HG03103 (cell line): Measurements from ENCODE around the gene HAUS5.

Source experiments
- ATAC-seq: cut with Tn5 transposase; IDR thresholded peaks from one replicate; pipeline ENCODE4 v1.9.1; 2021; ENCODE audit warnings: low read depth; ENCODE audit not compliant: unreplicated experiment

Gene HAUS5

GRCh38 chr19:35607661-35608060, 4.9 kb upstream of the HAUS5 start:
- ATAC-seq: no peak

DNA sequence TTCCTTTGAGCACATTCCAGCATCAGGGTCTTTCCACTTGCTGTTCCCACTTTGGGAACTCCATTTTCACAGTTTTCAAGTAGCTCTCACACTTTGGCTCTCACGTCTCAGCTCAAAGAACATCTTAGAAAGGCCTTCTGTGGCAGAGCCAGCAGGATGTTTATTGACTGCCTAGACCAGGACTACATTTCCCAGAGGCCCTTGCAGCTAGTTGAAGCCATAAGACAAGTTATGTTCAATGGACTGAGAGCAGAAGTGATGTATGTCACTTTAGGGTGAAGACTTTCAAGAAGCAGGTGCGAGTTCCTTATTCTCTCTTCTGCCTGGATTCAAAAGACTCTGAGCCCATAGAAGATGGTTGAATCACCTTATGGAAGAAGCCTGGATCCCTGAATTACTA, 4.3 kb upstream of the HAUS5 start:
- no peak for ATAC-seq

- ATAC-seq: no peak
These were observed 2.6 kb upstream of the HAUS5 start for GRCh38 chr19:35609851-35610353.

GRCh38 chr19:35612224-35612558, 344 bp upstream of the HAUS5 start:
- no peak for ATAC-seq

- no peak for ATAC-seq
These were observed 1.0 kb downstream of the HAUS5 start for GRCh38 chr19:35613574-35613973.

DNA sequence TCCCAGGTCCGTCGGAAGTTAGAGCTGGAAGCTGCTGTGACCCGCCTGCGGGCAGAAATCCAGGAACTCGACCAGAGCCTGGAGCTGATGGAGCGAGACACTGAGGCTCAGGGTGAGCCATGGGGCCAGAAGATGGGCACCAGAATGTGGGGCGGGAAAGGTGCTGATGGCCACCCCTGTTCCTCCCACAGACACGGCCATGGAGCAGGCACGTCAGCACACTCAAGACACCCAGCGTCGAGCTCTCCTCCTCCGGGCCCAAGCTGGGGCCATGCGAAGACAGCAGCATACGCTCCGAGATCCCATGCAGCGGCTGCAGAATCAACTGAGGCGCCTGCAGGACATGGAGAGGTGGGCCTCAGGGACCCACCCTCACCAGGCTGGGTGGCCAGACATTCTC, 2.5 kb downstream of the HAUS5 start:
- no peak for ATAC-seq

GRCh38 chr19:35618857-35619256, 6.3 kb downstream of the HAUS5 start:
- no peak for ATAC-seq

GRCh38 chr19:35619290-35619923, 6.9 kb downstream of the HAUS5 start:
- no peak for ATAC-seq

DNA sequence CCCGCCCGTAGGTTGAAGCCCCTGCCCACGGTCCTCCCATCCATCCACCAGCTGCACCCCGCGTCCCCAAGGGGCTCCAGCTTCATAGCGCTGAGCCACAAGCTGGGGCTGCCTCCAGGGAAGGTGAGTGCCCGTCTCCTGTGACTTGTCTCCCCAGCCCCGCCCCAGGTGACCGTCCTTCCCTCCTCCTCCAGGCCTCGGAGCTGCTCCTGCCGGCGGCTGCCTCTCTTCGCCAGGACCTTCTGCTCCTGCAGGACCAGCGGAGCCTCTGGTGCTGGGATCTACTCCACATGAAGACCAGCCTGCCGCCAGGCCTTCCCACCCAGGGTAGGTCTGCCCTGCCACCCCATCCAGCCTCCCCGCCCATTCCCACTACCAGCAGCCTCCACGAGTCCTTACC, 7.5 kb downstream of the HAUS5 start:
- no peak for ATAC-seq

GRCh38 chr19:35621708-35622107, 9.2 kb downstream of the HAUS5 start:
- no peak for ATAC-seq

DNA sequence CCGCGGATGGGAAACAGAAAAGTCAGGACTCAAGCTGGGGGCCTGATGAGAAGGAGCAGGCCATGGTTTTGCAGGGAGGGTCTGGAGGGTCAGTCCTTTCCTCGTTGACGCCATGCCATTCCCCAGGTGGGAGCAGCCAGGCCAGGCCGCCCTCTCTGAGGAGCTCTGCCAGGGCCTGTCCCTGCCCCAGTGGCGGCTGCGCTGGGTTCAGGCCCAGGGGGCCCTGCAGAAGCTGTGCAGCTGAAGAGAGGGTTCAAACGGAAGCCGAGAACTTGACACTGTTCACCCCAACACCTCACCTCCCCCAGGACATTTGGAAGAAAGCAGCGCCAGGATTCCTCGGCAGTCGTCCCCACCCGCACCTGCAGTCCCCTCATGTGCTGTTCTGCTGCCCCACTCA, 10.2 kb downstream of the HAUS5 start:
- no peak for ATAC-seq

GRCh38 chr19:35623327-35624010, 10.9 kb downstream of the HAUS5 start:
- ATAC-seq: no peak

DNA sequence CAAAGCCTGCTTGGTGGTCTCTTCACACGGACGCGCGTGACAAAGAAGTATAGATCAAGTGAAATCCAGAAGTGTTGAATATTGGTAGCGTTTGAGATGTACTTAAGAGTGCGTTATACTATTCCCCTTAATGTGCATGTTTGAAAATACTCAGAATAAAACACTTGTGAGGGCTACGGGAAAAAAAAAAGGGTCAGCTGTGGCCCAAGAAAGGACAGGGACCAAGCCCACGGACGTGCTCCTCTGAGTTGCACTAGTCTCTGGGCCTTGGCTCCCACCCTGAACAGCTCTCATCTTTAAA, 15.7 kb downstream of the HAUS5 start:
- ATAC-seq: no peak

DNA sequence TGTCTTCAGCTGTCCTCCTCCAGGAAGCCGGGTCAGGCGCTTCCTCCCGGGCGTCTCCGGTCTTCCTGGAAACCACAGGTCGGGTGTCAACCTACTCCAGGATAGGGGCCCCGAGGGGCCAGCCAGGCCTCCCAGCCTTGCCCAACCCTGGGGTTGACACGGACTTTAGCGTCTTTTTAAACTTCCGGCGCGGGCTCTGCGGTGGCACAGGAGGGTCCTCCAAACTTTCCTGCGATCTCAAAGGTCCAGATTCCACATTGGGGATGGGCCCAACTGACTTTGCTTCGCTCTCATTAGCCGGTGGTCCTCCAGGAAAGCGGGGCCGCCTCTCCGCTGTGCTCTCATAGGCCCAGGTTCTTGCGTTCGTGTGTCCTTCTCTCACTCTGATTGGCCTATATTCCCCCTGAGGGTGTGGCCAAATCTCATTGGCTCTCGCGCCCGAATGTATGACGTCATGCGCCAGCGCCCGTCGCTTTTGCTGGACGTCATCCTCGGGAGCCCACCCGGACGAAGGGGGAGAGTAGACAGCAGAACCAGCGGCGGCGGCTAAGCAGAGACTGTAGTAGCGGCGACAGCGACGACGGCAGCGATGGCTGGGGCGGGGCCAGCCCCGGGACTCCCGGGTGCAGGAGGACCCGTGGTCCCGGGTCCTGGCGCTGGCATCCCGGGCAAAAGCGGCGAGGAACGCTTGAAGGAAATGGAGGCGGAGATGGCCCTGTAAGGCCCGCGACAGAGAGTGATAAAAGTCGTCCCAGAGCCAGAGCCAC, 16.2 kb downstream of the HAUS5 start, which contains the start of gene RBM42:
RBM42 (plus strand) TSS at position 472 of the 767 bp plus-strand sequence; CDS start at position 590, 118 bp downstream.
- peak; percentile 91 for ATAC-seq

GRCh38 chr19:35629332-35629633, 16.7 kb downstream of the HAUS5 start:
- no peak for ATAC-seq

GRCh38 chr19:35633727-35634440, 21.3 kb downstream of the HAUS5 start:
- no peak for ATAC-seq

DNA sequence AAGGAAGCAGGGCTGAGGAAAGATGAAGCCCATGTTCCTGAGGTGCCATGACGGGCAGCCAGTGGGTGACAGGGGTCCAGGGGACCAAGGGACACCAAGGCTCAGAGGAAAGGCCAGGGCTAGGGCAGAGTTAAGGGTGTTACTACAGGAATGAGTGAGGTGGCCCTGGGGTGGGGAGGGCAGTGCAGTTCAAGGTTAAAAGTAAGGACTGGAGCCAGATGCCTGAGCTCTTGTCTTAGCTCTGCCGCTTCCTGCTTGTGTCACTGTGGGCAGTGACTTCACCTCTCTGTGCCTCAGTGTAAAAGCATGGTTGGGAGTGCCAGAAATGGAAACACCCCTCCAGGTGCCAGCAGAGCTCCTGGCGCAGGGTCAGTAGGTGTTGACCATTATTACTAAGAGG, 24.1 kb downstream of the HAUS5 start:
- no peak for ATAC-seq

DNA sequence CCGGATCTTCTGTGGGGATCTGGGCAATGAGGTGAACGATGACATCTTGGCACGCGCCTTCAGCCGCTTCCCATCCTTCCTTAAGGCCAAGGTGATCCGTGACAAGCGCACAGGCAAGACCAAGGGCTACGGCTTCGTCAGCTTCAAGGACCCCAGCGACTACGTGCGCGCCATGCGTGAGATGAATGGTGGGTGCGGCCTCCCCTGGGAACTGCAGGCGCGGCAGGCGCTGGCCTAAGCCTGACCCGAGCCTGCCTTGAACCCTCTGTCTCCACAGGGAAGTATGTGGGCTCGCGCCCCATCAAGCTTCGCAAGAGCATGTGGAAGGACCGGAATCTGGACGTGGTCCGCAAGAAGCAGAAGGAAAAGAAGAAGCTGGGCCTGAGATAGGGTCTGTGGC, 24.6 kb downstream of the HAUS5 start:
- ATAC-seq: no peak

DNA sequence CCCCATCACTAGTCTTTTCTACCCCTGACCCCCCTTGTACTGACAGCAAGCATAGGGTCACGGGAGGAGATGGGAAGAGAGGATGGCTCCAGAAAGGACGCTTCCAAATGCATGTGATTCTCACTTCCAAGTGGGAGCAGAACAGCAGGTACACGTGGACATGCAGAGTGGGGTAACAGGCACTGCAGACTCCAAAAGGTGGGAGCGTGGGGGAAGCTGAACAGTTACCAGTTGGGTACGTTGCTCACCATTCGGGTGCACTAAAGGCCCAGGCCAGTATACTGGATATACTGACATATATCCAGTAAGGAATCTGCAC, 26.7 kb downstream of the HAUS5 start:
- ATAC-seq: no peak

GRCh38 chr19:35639863-35640262, 27.3 kb downstream of the HAUS5 start:
- no peak for ATAC-seq

GRCh38 chr19:35641515-35642151, 29.1 kb downstream of the HAUS5 start, which contains the start of gene ETV2:
TSS of gene ETV2 (plus strand) at chr19:35641745. CDS start at chr19:35642461, 716 bp downstream.
- no peak for ATAC-seq
